Measurements from ENCODE around the gene KRTAP10-6.

KRTAP10-6 gene

DNA sequence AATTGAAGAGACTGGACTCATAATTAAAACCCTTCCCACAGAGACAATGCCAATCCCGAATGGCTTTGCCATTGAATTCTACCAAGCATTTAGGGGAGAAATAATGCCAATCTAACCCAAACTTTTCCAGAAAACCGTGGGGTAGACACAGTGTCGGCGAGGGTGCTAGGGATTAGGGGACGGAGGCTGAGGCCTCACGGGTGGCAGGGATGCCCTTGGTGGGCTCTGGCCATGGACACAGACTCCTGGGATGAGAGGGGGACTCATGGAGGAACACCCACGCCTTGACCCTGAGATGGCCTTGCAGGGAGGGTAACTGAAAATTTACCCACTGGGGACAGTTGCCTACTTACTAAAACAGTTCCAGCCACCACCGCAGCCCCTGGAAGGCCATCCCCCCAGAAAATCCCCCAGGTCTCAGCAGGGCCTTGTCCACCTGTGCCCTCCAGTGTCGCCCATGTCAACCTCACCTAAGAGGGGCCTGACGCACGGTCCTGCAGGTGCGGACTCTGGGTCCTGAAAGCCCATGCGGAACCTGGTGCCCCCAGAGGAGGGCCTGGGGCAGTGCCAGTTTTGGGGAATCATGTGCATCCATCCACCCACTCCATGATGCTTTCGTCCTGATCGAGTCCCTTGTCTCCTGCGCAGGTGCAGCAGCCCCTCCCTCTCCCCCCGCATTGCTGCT, 13.8 kb downstream of the KRTAP10-6 start:
- no peak for ATAC-seq
- TF ChIP-seq PPARA (CRISPR knock-in tag; IDR thresholded peaks at IDR 0.05; ENCODE audit: borderline replicate concordance) (no peak), ARNTL (CRISPR knock-in tag; IDR thresholded peaks at IDR 0.05; ENCODE audit: borderline replicate concordance, low read depth) (no peak), TCF4 (CRISPR knock-in tag; IDR thresholded peaks at IDR 0.05; ENCODE audit: borderline replicate concordance) (no peak), RARB (CRISPR knock-in tag; IDR thresholded peaks at IDR 0.05) (no peak), ESRRG (CRISPR knock-in tag; IDR thresholded peaks at IDR 0.05) (no peak), GLIS3 (CRISPR knock-in tag; IDR thresholded peaks at IDR 0.05) (no peak), ZNF565 (CRISPR knock-in tag; conservative IDR thresholded peaks at IDR 0.05; ENCODE audit: low read depth) (no peak), ZNF70 (CRISPR knock-in tag; IDR thresholded peaks at IDR 0.05) (no peak), ZNF8 (CRISPR knock-in tag; IDR thresholded peaks at IDR 0.05) (no peak), ISL1 (CRISPR knock-in tag; IDR thresholded peaks at IDR 0.05) (no peak), ZFP3 (CRISPR knock-in tag; IDR thresholded peaks at IDR 0.05) (no peak), ZFP30 (CRISPR knock-in tag; IDR thresholded peaks at IDR 0.05) (no peak), ZC3H10 (CRISPR knock-in tag; IDR thresholded peaks at IDR 0.05) (no peak), SNAI2 (CRISPR knock-in tag; IDR thresholded peaks at IDR 0.05) (no peak), CSDC2 (CRISPR knock-in tag; IDR thresholded peaks at IDR 0.05) (no peak)
- TF ChIP-seq, protein P1, sequence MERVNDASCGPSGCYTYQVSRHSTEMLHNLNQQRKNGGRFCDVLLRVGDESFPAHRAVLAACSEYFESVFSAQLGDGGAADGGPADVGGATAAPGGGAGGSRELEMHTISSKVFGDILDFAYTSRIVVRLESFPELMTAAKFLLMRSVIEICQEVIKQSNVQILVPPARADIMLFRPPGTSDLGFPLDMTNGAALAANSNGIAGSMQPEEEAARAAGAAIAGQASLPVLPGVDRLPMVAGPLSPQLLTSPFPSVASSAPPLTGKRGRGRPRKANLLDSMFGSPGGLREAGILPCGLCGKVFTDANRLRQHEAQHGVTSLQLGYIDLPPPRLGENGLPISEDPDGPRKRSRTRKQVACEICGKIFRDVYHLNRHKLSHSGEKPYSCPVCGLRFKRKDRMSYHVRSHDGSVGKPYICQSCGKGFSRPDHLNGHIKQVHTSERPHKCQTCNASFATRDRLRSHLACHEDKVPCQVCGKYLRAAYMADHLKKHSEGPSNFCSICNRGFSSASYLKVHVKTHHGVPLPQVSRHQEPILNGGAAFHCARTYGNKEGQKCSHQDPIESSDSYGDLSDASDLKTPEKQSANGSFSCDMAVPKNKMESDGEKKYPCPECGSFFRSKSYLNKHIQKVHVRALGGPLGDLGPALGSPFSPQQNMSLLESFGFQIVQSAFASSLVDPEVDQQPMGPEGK (CRISPR knock-in tag; IDR thresholded peaks at IDR 0.05; ENCODE audit: borderline replicate concordance) = no peak
- TF ChIP-seq, protein P2, sequence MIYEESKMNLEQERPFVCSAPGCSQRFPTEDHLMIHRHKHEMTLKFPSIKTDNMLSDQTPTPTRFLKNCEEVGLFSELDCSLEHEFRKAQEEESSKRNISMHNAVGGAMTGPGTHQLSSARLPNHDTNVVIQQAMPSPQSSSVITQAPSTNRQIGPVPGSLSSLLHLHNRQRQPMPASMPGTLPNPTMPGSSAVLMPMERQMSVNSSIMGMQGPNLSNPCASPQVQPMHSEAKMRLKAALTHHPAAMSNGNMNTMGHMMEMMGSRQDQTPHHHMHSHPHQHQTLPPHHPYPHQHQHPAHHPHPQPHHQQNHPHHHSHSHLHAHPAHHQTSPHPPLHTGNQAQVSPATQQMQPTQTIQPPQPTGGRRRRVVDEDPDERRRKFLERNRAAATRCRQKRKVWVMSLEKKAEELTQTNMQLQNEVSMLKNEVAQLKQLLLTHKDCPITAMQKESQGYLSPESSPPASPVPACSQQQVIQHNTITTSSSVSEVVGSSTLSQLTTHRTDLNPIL (CRISPR knock-in tag; IDR thresholded peaks at IDR 0.05; ENCODE audit: low read depth) = no peak
- TF ChIP-seq, protein P3, sequence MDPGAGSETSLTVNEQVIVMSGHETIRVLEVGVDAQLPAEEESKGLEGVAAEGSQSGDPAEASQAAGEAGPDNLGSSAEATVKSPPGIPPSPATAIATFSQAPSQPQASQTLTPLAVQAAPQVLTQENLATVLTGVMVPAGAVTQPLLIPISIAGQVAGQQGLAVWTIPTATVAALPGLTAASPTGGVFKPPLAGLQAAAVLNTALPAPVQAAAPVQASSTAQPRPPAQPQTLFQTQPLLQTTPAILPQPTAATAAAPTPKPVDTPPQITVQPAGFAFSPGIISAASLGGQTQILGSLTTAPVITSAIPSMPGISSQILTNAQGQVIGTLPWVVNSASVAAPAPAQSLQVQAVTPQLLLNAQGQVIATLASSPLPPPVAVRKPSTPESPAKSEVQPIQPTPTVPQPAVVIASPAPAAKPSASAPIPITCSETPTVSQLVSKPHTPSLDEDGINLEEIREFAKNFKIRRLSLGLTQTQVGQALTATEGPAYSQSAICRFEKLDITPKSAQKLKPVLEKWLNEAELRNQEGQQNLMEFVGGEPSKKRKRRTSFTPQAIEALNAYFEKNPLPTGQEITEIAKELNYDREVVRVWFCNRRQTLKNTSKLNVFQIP (CRISPR knock-in tag; IDR thresholded peaks at IDR 0.05; ENCODE audit: borderline replicate concordance, low read depth) = no peak
- TF ChIP-seq, protein P4, sequence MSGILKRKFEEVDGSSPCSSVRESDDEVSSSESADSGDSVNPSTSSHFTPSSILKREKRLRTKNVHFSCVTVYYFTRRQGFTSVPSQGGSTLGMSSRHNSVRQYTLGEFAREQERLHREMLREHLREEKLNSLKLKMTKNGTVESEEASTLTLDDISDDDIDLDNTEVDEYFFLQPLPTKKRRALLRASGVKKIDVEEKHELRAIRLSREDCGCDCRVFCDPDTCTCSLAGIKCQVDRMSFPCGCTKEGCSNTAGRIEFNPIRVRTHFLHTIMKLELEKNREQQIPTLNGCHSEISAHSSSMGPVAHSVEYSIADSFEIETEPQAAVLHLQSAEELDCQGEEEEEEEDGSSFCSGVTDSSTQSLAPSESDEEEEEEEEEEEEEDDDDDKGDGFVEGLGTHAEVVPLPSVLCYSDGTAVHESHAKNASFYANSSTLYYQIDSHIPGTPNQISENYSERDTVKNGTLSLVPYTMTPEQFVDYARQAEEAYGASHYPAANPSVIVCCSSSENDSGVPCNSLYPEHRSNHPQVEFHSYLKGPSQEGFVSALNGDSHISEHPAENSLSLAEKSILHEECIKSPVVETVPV (CRISPR knock-in tag; IDR thresholded peaks at IDR 0.05) = no peak
- TF ChIP-seq, protein P5, sequence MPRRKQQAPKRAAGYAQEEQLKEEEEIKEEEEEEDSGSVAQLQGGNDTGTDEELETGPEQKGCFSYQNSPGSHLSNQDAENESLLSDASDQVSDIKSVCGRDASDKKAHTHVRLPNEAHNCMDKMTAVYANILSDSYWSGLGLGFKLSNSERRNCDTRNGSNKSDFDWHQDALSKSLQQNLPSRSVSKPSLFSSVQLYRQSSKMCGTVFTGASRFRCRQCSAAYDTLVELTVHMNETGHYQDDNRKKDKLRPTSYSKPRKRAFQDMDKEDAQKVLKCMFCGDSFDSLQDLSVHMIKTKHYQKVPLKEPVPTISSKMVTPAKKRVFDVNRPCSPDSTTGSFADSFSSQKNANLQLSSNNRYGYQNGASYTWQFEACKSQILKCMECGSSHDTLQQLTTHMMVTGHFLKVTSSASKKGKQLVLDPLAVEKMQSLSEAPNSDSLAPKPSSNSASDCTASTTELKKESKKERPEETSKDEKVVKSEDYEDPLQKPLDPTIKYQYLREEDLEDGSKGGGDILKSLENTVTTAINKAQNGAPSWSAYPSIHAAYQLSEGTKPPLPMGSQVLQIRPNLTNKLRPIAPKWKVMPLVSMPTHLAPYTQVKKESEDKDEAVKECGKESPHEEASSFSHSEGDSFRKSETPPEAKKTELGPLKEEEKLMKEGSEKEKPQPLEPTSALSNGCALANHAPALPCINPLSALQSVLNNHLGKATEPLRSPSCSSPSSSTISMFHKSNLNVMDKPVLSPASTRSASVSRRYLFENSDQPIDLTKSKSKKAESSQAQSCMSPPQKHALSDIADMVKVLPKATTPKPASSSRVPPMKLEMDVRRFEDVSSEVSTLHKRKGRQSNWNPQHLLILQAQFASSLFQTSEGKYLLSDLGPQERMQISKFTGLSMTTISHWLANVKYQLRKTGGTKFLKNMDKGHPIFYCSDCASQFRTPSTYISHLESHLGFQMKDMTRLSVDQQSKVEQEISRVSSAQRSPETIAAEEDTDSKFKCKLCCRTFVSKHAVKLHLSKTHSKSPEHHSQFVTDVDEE (CRISPR knock-in tag; IDR thresholded peaks at IDR 0.05) = no peak

DNA sequence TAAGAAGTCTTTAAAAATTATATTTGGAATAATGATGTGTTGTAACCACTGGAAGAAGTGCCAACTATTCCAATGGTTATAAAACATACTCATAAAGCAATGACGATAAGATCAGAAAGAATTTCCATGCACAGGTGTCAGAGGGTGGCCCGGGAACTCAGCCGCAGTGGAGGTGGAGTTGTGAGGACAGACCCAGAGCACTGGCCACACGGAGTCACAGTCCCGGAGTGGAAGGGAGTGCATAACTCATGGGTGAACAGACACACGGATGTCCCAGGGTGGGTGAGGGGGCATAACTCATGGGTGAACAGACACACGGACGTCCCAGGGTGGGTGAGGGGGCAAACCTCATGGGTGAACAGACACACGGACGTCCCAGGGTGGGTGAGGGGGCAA, 16.3 kb downstream of the KRTAP10-6 start:
- TF ChIP-seq, protein P5 (CRISPR knock-in tag; IDR thresholded peaks at IDR 0.05) = no peak
- TF ChIP-seq ZNF8 (CRISPR knock-in tag; IDR thresholded peaks at IDR 0.05) = no peak
- TF ChIP-seq BACH2 (CRISPR knock-in tag; IDR thresholded peaks at IDR 0.05; ENCODE audit: borderline replicate concordance) = no peak
- no peak for TF ChIP-seq RARB (CRISPR knock-in tag; IDR thresholded peaks at IDR 0.05)
- no peak for TF ChIP-seq ZC3H10 (CRISPR knock-in tag; IDR thresholded peaks at IDR 0.05)
- no peak for TF ChIP-seq ARNTL (CRISPR knock-in tag; IDR thresholded peaks at IDR 0.05; ENCODE audit: borderline replicate concordance, low read depth)
- no peak for TF ChIP-seq GLIS3 (CRISPR knock-in tag; IDR thresholded peaks at IDR 0.05)
- no peak for TF ChIP-seq TOX (CRISPR knock-in tag; IDR thresholded peaks at IDR 0.05; ENCODE audit: borderline replicate concordance)
- TF ChIP-seq, protein P1 (CRISPR knock-in tag; IDR thresholded peaks at IDR 0.05; ENCODE audit: borderline replicate concordance) = no peak
- TF ChIP-seq CSDC2 (CRISPR knock-in tag; IDR thresholded peaks at IDR 0.05) = no peak
- TF ChIP-seq OSR1 (CRISPR knock-in tag; IDR thresholded peaks at IDR 0.05) = no peak
- no peak for TF ChIP-seq ZNF565 (CRISPR knock-in tag; conservative IDR thresholded peaks at IDR 0.05; ENCODE audit: low read depth)
- no peak for TF ChIP-seq ZNF70 (CRISPR knock-in tag; IDR thresholded peaks at IDR 0.05)
- no peak for ATAC-seq
